BE2C (cell line): ENCODE measurements around the gene SLC19A2. TPM values are rescaled to one million over a fixed set of nuclear protein-coding genes. Genes with fewer than 3 reads are reported as not detected.
"Not testable (repeated sequence)": the region's sequence is repeated elsewhere in the genome, so short reads cannot be mapped to it uniquely, and the experiment has no call there.

Source experiments
- DNase-seq: peaks from one replicate; pipeline ENCODE4 v3.0.0-alpha.2; 2020
- H3K27me3 ChIP-seq: fragments of 250-450 bp; sonication (Bioruptor Pico); 2 replicates; pipeline ENCODE4 v1.5.1; 2020; ENCODE audit warnings: mild to moderate bottlenecking
- H3K36me3 ChIP-seq: fragments of 250-450 bp; sonication (Bioruptor Pico); 2 replicates; pipeline ENCODE4 v1.5.1; 2020; ENCODE audit warnings: mild to moderate bottlenecking
- H3K4me1 ChIP-seq: fragments of 250-450 bp; sonication (Bioruptor Pico); 2 replicates; pipeline ENCODE4 v1.5.1; 2020
- H3K4me3 ChIP-seq: 2 replicates; pipeline ENCODE4 v1.5.1; 2011; ENCODE audit warnings: low read depth, low read length
- H3K9me3 ChIP-seq: fragments of 250-450 bp; sonication (Bioruptor Pico); 2 replicates; pipeline ENCODE4 v1.5.1; 2020
- CTCF ChIP-seq: IDR thresholded peaks from 2 replicates; pipeline ENCODE4 v1.5.1; 2012; ENCODE audit warnings: mild to moderate bottlenecking, low read depth, low read length
- polyA plus RNA-seq: library from polyadenylated mRNA; unstranded; fragments of >200 nt; gene quantifications from one replicate; pipeline ENCODE4 v1.2.1, GENCODE V29; 2012; ENCODE audit warnings: low read depth, missing spikeins; ENCODE audit not compliant: insufficient read length, insufficient read depth

SLC19A2 gene
- polyA plus RNA-seq: 6.5 TPM

- Histone ChIP-seq H3K9me3 (no peaks in the 10 kb centered on the region), H3K4me1 (no peaks in the 10 kb centered on the region), H3K36me3 (no peaks in the 10 kb centered on the region), H3K27me3 (no peaks in the 10 kb centered on the region), H3K4me3 (peak within 1 kb of the TSS; percentile 80)
- TF ChIP-seq CTCF: peak; percentile 33
- peak; percentile 99 for DNase-seq
Measured at GRCh38 chr1:169485431-169486280, at the start of gene SLC19A2. Gene SLC19A2 (minus strand): TSS chr1:169485944. CDS start chr1:169485766, 178 bp downstream.

GRCh38 chr1:169534653-169535052 is 48.9 kb upstream of the SLC19A2 start:
- H3K4me1 ChIP-seq: no peaks in the 10 kb centered on the region
- no peak overlapping the region for H3K4me3 ChIP-seq
- DNase-seq: no peak
- no peak for TF ChIP-seq CTCF
- H3K27me3 ChIP-seq: peaks cover 17% of the 10 kb centered on the region
- no peaks in the 10 kb centered on the region for H3K36me3 ChIP-seq
- no peaks in the 10 kb centered on the region for H3K9me3 ChIP-seq

- H3K4me3 ChIP-seq, DNase-seq: not testable (repeated sequence)
Measured at GRCh38 chr1:169533528-169534190, 47.9 kb upstream of the SLC19A2 start.

GRCh38 chr1:169530448-169530847 is 44.7 kb upstream of the SLC19A2 start:
- Histone ChIP-seq H3K36me3 (no peaks in the 10 kb centered on the region), H3K9me3 (no peaks in the 10 kb centered on the region), H3K27me3 (peaks cover 28% of the 10 kb centered on the region), H3K4me1 (no peaks in the 10 kb centered on the region), H3K4me3 (no peak overlapping the region)
- no peak for DNase-seq
- TF ChIP-seq CTCF: no peak

More at GRCh38 chr1:169533528-169534190, 47.9 kb upstream of the SLC19A2 start:
- H3K4me1 ChIP-seq, H3K9me3 ChIP-seq, H3K36me3 ChIP-seq: not testable (repeated sequence)
- peaks cover 24% of the 10 kb centered on the region for H3K27me3 ChIP-seq

GRCh38 chr1:169529068-169529642 is 43.4 kb upstream of the SLC19A2 start:
- Histone ChIP-seq H3K27me3 (peaks cover 28% of the 10 kb centered on the region), H3K36me3 (no peaks in the 10 kb centered on the region), H3K4me1 (no peaks in the 10 kb centered on the region), H3K4me3 (no peak overlapping the region), H3K9me3 (no peaks in the 10 kb centered on the region)
- no peak for DNase-seq
- TF ChIP-seq CTCF: no peak

GRCh38 chr1:169528215-169529067 is 42.7 kb upstream of the SLC19A2 start:
- no peak for TF ChIP-seq CTCF
- H3K4me1 ChIP-seq: no peaks in the 10 kb centered on the region
- no peak overlapping the region for H3K4me3 ChIP-seq
- no peaks in the 10 kb centered on the region for H3K9me3 ChIP-seq
- H3K27me3 ChIP-seq: peaks cover 28% of the 10 kb centered on the region
- no peak for DNase-seq
- no peaks in the 10 kb centered on the region for H3K36me3 ChIP-seq
